Stimulated activated naive B cell treated with anti-CD40 and anti-IgM and Interleukin-4, amounts not matched to agents 10 μg/mL and 1 μg/mL and 100 μg/mL, for 72 hours (primary cell): ENCODE data around the gene PPP6R1.
A peak's percentile ranks its signal among the peaks of the same experiment; 100 is the strongest.

ENCODE experiments used
- ATAC-seq, 2 donors: fragments of 150-1000 bp; cut with Tn5 transposase; replicated peaks; 2 replicates each; pipeline ENCODE4 v1.10.0; 2021; ENCODE audit warnings: moderate library complexity in 1 of 2
- DNase-seq: peaks from one replicate; pipeline ENCODE4 v3.0.0; 2021
- H3K27ac Mint-ChIP-seq: one replicate; pipeline ENCODE4 v1.8.0; 2022; ENCODE audit warnings: mild to moderate bottlenecking, mixed read lengths
- H3K27me3 Mint-ChIP-seq, 2 donors: one replicate each; pipeline ENCODE4 v1.8.0; 2022; ENCODE audit warnings: mixed read lengths in 2 of 2
- H3K36me3 Mint-ChIP-seq, 2 donors: one replicate each; pipeline ENCODE4 v1.8.0; 2022; ENCODE audit warnings: mixed read lengths in 2 of 2, mild to moderate bottlenecking in 1 of 2
- H3K4me1 Mint-ChIP-seq, 2 donors: one replicate each; pipeline ENCODE4 v1.8.0; 2022; ENCODE audit warnings: mixed read lengths in 2 of 2, mild to moderate bottlenecking in 1 of 2
- H3K4me3 Mint-ChIP-seq, 2 donors: one replicate each; pipeline ENCODE4 v1.8.0; 2022; ENCODE audit warnings: mild to moderate bottlenecking in 2 of 2, mixed read lengths in 2 of 2, moderate library complexity in 1 of 2
- H3K9me3 Mint-ChIP-seq, 2 donors: one replicate each; pipeline ENCODE4 v1.8.0; 2022; ENCODE audit warnings: mixed read lengths in 2 of 2, mild to moderate bottlenecking in 1 of 2

PPP6R1 gene

GRCh38 chr19:55289117-55289796 is 30.4 kb upstream of the PPP6R1 start:
- DNase-seq, result no peak
- Mint-ChIP-seq H3K4me1 (peaks cover 0 to 5% of the 10 kb centered on the region in 2 donors), H3K4me3 (no peak overlapping the region), H3K36me3 (no peaks in the 10 kb centered on the region), H3K27me3 (no peaks in the 10 kb centered on the region), H3K9me3 (no peaks in the 10 kb centered on the region), H3K27ac (no peak overlapping the region)
- ATAC-seq, result no peak

- Mint-ChIP-seq H3K36me3 (no peaks in the 10 kb centered on the region), H3K9me3 (no peaks in the 10 kb centered on the region), H3K4me1 (peaks cover 6 to 12% of the 10 kb centered on the region in 2 donors), H3K27me3 (peaks cover 9 to 13% of the 10 kb centered on the region in 2 donors), H3K4me3 (no peak overlapping the region), H3K27ac (no peak overlapping the region)
- no peak for ATAC-seq
- no peak for DNase-seq
Measured at GRCh38 chr19:55287361-55288079, 28.7 kb upstream of the PPP6R1 start.

- H3K36me3 Mint-ChIP-seq, result no peaks in the 10 kb centered on the region
- DNase-seq, result no peak
- H3K4me1 Mint-ChIP-seq, result peaks cover 14 to 18% of the 10 kb centered on the region in 2 donors
- no peak for ATAC-seq
- H3K27ac Mint-ChIP-seq, result no peak overlapping the region
- H3K9me3 Mint-ChIP-seq, result no peaks in the 10 kb centered on the region
- no peak overlapping the region for H3K4me3 Mint-ChIP-seq
- H3K27me3 Mint-ChIP-seq, result peaks cover 9 to 15% of the 10 kb centered on the region in 2 donors
Measured at GRCh38 chr19:55285229-55285890, 26.5 kb upstream of the PPP6R1 start.

GRCh38 chr19:55284405-55285058 is 25.7 kb upstream of the PPP6R1 start:
- Mint-ChIP-seq H3K9me3 (no peaks in the 10 kb centered on the region), H3K36me3 (peaks cover 4 to 5% of the 10 kb centered on the region in 2 donors), H3K27me3 (peaks cover 9 to 15% of the 10 kb centered on the region in 2 donors), H3K27ac (no peak overlapping the region), H3K4me1 (peaks cover 18 to 25% of the 10 kb centered on the region in 2 donors), H3K4me3 (no peak overlapping the region)
- no peak for ATAC-seq
- no peak for DNase-seq

- Mint-ChIP-seq H3K4me1 (peaks cover 21 to 32% of the 10 kb centered on the region in 2 donors), H3K36me3 (peaks cover 4 to 5% of the 10 kb centered on the region in 2 donors), H3K9me3 (no peaks in the 10 kb centered on the region), H3K4me3 (peak within 1 kb of the TSS; percentile 4 to 40), H3K27ac (peak within 1 kb of the TSS; percentile 22), H3K27me3 (peaks cover 9 to 15% of the 10 kb centered on the region in 2 donors)
- DNase-seq (no peak), ATAC-seq (no peak)
Measured at GRCh38 chr19:55283548-55284377, 24.9 kb upstream of the PPP6R1 start, which contains the start of gene BRSK1. Gene BRSK1 (plus strand): TSS chr19:55283997. CDS start chr19:55284443, 446 bp downstream.

GRCh38 chr19:55279770-55280643 is 21.2 kb upstream of the PPP6R1 start, which contains the start of gene HSPBP1:
Gene HSPBP1 (minus strand): TSS chr19:55280110. CDS start chr19:55279608, 502 bp downstream.
- Mint-ChIP-seq H3K4me3 (peak within 1 kb of the TSS; percentile 95 to 100), H3K27me3 (peaks cover 9 to 15% of the 10 kb centered on the region in 2 donors), H3K36me3 (peaks cover 17 to 19% of the 10 kb centered on the region in 2 donors), H3K9me3 (no peaks in the 10 kb centered on the region), H3K4me1 (peaks cover 38 to 60% of the 10 kb centered on the region in 2 donors), H3K27ac (peak within 1 kb of the TSS; percentile 100)
- ATAC-seq (peak; percentile 85 to 86), DNase-seq (peak; percentile 97)

GRCh38 chr19:55279340-55279739 is 20.5 kb upstream of the PPP6R1 start:
- no peak for DNase-seq
- Mint-ChIP-seq H3K4me3 (peak overlapping the region; percentile 95 to 100), H3K36me3 (peaks cover 20 to 23% of the 10 kb centered on the region in 2 donors), H3K27ac (peak overlapping the region; percentile 100), H3K4me1 (peaks cover 38 to 64% of the 10 kb centered on the region in 2 donors), H3K27me3 (peaks cover 9 to 15% of the 10 kb centered on the region in 2 donors), H3K9me3 (no peaks in the 10 kb centered on the region)
- no peak for ATAC-seq

- Mint-ChIP-seq H3K27ac (no peak overlapping the region), H3K27me3 (peaks cover 7 to 12% of the 10 kb centered on the region in 2 donors), H3K9me3 (no peaks in the 10 kb centered on the region), H3K36me3 (peaks cover 23 to 27% of the 10 kb centered on the region in 2 donors), H3K4me1 (peaks cover 36 to 61% of the 10 kb centered on the region in 2 donors), H3K4me3 (no peak overlapping the region)
- ATAC-seq (no peak), DNase-seq (no peak)
Measured at GRCh38 chr19:55278391-55279135, 19.7 kb upstream of the PPP6R1 start.

GRCh38 chr19:55277494-55277893 is 18.7 kb upstream of the PPP6R1 start:
- Mint-ChIP-seq H3K36me3 (peaks cover 27 to 31% of the 10 kb centered on the region in 2 donors), H3K4me1 (peaks cover 32 to 57% of the 10 kb centered on the region in 2 donors), H3K27ac (peak overlapping the region; percentile 25)

GRCh38 chr19:55276720-55277430 is 18.1 kb upstream of the PPP6R1 start:
- peak overlapping the region; percentile 39 to 51 for H3K4me3 Mint-ChIP-seq
- peaks cover 32 to 37% of the 10 kb centered on the region in 2 donors for H3K36me3 Mint-ChIP-seq
- no peaks in the 10 kb centered on the region for H3K9me3 Mint-ChIP-seq
- no peak for DNase-seq
- peak overlapping the region; percentile 85 for H3K27ac Mint-ChIP-seq
- peak in 1 of 2 donors; percentile 17 for ATAC-seq
- peaks cover 32 to 57% of the 10 kb centered on the region in 2 donors for H3K4me1 Mint-ChIP-seq
- no peaks in the 10 kb centered on the region for H3K27me3 Mint-ChIP-seq

More at GRCh38 chr19:55277494-55277893, 18.7 kb upstream of the PPP6R1 start:
- ATAC-seq, result no peak
- H3K4me3 Mint-ChIP-seq, result peak overlapping the region in 1 of 2 donors; percentile 51
- DNase-seq, result no peak
- peaks cover 0 to 1% of the 10 kb centered on the region in 2 donors for H3K27me3 Mint-ChIP-seq
- H3K9me3 Mint-ChIP-seq, result no peaks in the 10 kb centered on the region

- ATAC-seq, result peak; percentile 59 to 69
- H3K27ac Mint-ChIP-seq, result peak overlapping the region; percentile 85
- H3K4me1 Mint-ChIP-seq, result peaks cover 32 to 52% of the 10 kb centered on the region in 2 donors
- H3K4me3 Mint-ChIP-seq, result peak overlapping the region; percentile 39 to 51
- no peaks in the 10 kb centered on the region for H3K27me3 Mint-ChIP-seq
- DNase-seq, result no peak
- peaks cover 39 to 44% of the 10 kb centered on the region in 2 donors for H3K36me3 Mint-ChIP-seq
- no peaks in the 10 kb centered on the region for H3K9me3 Mint-ChIP-seq
Measured at GRCh38 chr19:55275851-55276719, 17.3 kb upstream of the PPP6R1 start.
